H9 (cell line): ENCODE measurements around the gene KLRC3. TPM values are rescaled to one million over a fixed set of nuclear protein-coding genes. Genes with fewer than 3 reads are reported as not detected.

Experiments
- DNase-seq: peaks from one replicate; pipeline ENCODE4 v3.0.0-alpha.2; 2017
- H2AFZ ChIP-seq: one replicate; pipeline ENCODE4 v1.6.1; 2013; ENCODE audit warnings: mild to moderate bottlenecking, low read length, control low read depth, moderate library complexity
- H2AK5ac ChIP-seq: 2 replicates; pipeline ENCODE4 v1.6.1; 2013; ENCODE audit warnings: low read length, control low read depth, mixed read lengths; ENCODE audit not compliant: insufficient read length
- H2BK120ac ChIP-seq: one replicate; pipeline ENCODE4 v1.6.1; 2013; ENCODE audit warnings: low read depth, mild to moderate bottlenecking, low read length, control low read depth, inconsistent platforms; ENCODE audit not compliant: poor library complexity, severe bottlenecking
- H2BK12ac ChIP-seq: 2 replicates; pipeline ENCODE4 v1.6.1; 2013; ENCODE audit warnings: low read length, control low read depth, mixed read lengths, low read depth; ENCODE audit not compliant: insufficient read length
- H2BK15ac ChIP-seq: 2 replicates; pipeline ENCODE4 v1.6.1; 2013; ENCODE audit warnings: low read depth, low read length, control low read depth
- H2BK20ac ChIP-seq: one replicate; pipeline ENCODE4 v1.6.1; 2013; ENCODE audit warnings: low read depth, mild to moderate bottlenecking, low read length, control low read depth, inconsistent platforms; ENCODE audit not compliant: poor library complexity, severe bottlenecking
- H2BK5ac ChIP-seq: 2 replicates; pipeline ENCODE4 v1.6.1; 2013; ENCODE audit warnings: low read length, control low read depth, mixed read lengths; ENCODE audit not compliant: insufficient read length
- H3K14ac ChIP-seq: 2 replicates; pipeline ENCODE4 v1.6.1; 2013; ENCODE audit warnings: low read length, control low read depth; ENCODE audit not compliant: insufficient read depth
- H3K18ac ChIP-seq: 2 replicates; pipeline ENCODE4 v1.6.1; 2013; ENCODE audit warnings: low read depth, mild to moderate bottlenecking, mixed read lengths, low read length, control low read depth; ENCODE audit not compliant: insufficient read length
- H3K23ac ChIP-seq: 2 replicates; pipeline ENCODE4 v1.6.1; 2013; ENCODE audit warnings: low read length, control low read depth, mixed read lengths, low read depth; ENCODE audit not compliant: insufficient read length
- H3K23me2 ChIP-seq: 2 replicates; pipeline ENCODE4 v1.6.1; 2013; ENCODE audit warnings: low read depth, mild to moderate bottlenecking, mixed read lengths, low read length, control low read depth; ENCODE audit not compliant: insufficient read length, poor library complexity, severe bottlenecking
- H3K27ac ChIP-seq: 2 replicates; pipeline ENCODE4 v1.5.1; 2013; ENCODE audit warnings: low read length, control low read depth, mixed read lengths, low read depth; ENCODE audit not compliant: insufficient read length
- H3K27me3 ChIP-seq: 2 replicates; pipeline ENCODE4 v1.6.1; 2013; ENCODE audit warnings: low read length, control low read depth, inconsistent platforms; ENCODE audit not compliant: insufficient read depth
- H3K4ac ChIP-seq: 2 replicates; pipeline ENCODE4 v1.6.1; 2013; ENCODE audit warnings: low read depth, mild to moderate bottlenecking, control low read depth, inconsistent platforms, low read length, moderate library complexity
- H3K4me1 ChIP-seq: 2 replicates; pipeline ENCODE4 v1.6.1; 2013; ENCODE audit warnings: low read length, control low read depth, inconsistent platforms; ENCODE audit not compliant: insufficient read depth
- H3K4me2 ChIP-seq: 2 replicates; pipeline ENCODE4 v1.6.1; 2013; ENCODE audit warnings: low read length, control low read depth, mixed read lengths; ENCODE audit not compliant: insufficient read length, insufficient read depth
- H3K56ac ChIP-seq: 2 replicates; pipeline ENCODE4 v1.6.1; 2013; ENCODE audit warnings: low read depth, mild to moderate bottlenecking, mixed read lengths, low read length, control low read depth; ENCODE audit not compliant: insufficient read length
- H3K79me1 ChIP-seq: 2 replicates; pipeline ENCODE4 v1.6.1; 2013; ENCODE audit warnings: low read depth, mild to moderate bottlenecking, moderate library complexity, low read length, control low read depth, inconsistent platforms; ENCODE audit not compliant: insufficient read depth, poor library complexity, severe bottlenecking
- H3K79me2 ChIP-seq: 2 replicates; pipeline ENCODE4 v1.6.1; 2013; ENCODE audit warnings: low read length, control low read depth, inconsistent platforms; ENCODE audit not compliant: insufficient read depth
- H3K9ac ChIP-seq: 2 replicates; pipeline ENCODE4 v1.6.1; 2013; ENCODE audit warnings: low read length, control low read depth, mixed read lengths; ENCODE audit not compliant: insufficient read length; ENCODE audit errors: extremely low read depth
- H3K9me3 ChIP-seq: one replicate; pipeline ENCODE4 v1.6.1; 2013; ENCODE audit warnings: low read depth, low read length, inconsistent platforms; ENCODE audit not compliant: control insufficient read depth
- H3T11ph ChIP-seq: one replicate; pipeline ENCODE4 v1.6.1; 2013; ENCODE audit warnings: mild to moderate bottlenecking, low read length, control low read depth, inconsistent platforms
- H4K20me1 ChIP-seq: one replicate; pipeline ENCODE4 v1.6.1; 2013; ENCODE audit not compliant: control insufficient read depth, insufficient read length, insufficient read depth
- H4K5ac ChIP-seq: 2 replicates; pipeline ENCODE4 v1.6.1; 2013; ENCODE audit warnings: low read depth, mild to moderate bottlenecking, mixed read lengths, low read length, control low read depth; ENCODE audit not compliant: insufficient read length
- H4K8ac ChIP-seq: replicated peaks from 2 replicates; pipeline ENCODE4 v1.6.1; 2013; ENCODE audit warnings: low read length, control low read depth, mixed read lengths, low read depth; ENCODE audit not compliant: insufficient read length
- H4K91ac ChIP-seq: 2 replicates; pipeline ENCODE4 v1.6.1; 2013; ENCODE audit warnings: low read depth, mild to moderate bottlenecking, moderate library complexity, mixed read lengths, low read length, control low read depth; ENCODE audit not compliant: insufficient read length
- H3K27ac Mint-ChIP-seq, 3 experiments: 2 replicates in 2 of 3; 3 replicates in 1 of 3; pipeline ENCODE4 v1.8.0; 2020 to 2021; ENCODE audit warnings: mixed read lengths in 3 of 3, mild to moderate bottlenecking in 1 of 3, moderate library complexity in 1 of 3
- H3K27me3 Mint-ChIP-seq: 2 replicates; pipeline ENCODE4 v1.8.0; 2021; ENCODE audit warnings: low read depth, mild to moderate bottlenecking, moderate library complexity, mixed read lengths
- H3K36me3 Mint-ChIP-seq, 3 experiments: 2 replicates in 2 of 3; 3 replicates in 1 of 3; pipeline ENCODE4 v1.8.0; 2020 to 2021; ENCODE audit warnings: low read depth in 3 of 3, mixed read lengths in 3 of 3; ENCODE audit not compliant: insufficient read depth in 1 of 3
- H3K4me1 Mint-ChIP-seq, 2 experiments: 2 replicates each; pipeline ENCODE4 v1.8.0; 2020; ENCODE audit warnings: mixed read lengths in 2 of 2
- H3K4me3 Mint-ChIP-seq, 2 experiments: 2 replicates in 1 of 2; 3 replicates in 1 of 2; pipeline ENCODE4 v1.8.0; 2020 to 2021; ENCODE audit warnings: mild to moderate bottlenecking in 2 of 2, mixed read lengths in 2 of 2, moderate library complexity in 1 of 2
- H3K9me3 Mint-ChIP-seq, 2 experiments: 2 replicates in 1 of 2; 3 replicates in 1 of 2; pipeline ENCODE4 v1.8.0; 2020; ENCODE audit warnings: mild to moderate bottlenecking in 2 of 2, mixed read lengths in 2 of 2, moderate library complexity in 1 of 2
- CTCF ChIP-seq: fragments of 200-600 bp; sonication (generic); conservative IDR thresholded peaks from 3 replicates; pipeline ENCODE4 v1.8.0; 2021; ENCODE audit warnings: antibody characterized with exemption, mild to moderate bottlenecking
- total RNA-seq: library from RNA; stranded (reverse); gene quantifications from 2 replicates; pipeline ENCODE4 v1.2.1, GENCODE V29; 2021

KLRC3 gene
- total RNA-seq, 1 experiment from 2014 or later, result not detected

DNA sequence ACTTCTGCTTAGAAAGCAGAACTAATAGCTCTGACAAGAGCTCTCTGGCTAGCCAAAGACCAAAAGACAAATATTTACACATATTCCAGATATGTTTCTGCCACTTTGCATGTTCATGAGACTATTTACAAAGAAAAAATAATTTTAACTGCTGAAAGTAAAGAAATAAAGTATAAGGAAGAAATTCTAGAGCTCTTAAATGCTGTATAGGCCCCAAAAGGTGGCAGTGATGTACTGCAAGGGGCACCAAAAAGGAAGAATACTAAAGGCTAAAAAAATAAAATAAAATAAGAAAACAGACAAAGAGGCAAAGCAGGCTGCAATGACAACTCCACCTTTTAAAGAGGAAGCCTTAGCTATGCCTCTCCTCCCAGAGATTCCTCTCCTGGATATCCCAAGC lies 53.5 kb downstream of the KLRC3 start:
- Histone ChIP-seq H3K4me2 (no peak overlapping the region), H3K4ac (no peak overlapping the region), H4K8ac (no peak overlapping the region), H2BK120ac (no peak overlapping the region), H2BK20ac (no peak overlapping the region), H4K20me1 (no peaks in the 10 kb centered on the region), H3K18ac (no peak overlapping the region), H3K27me3 (no peaks in the 10 kb centered on the region), H2BK15ac (no peak overlapping the region), H2AK5ac (no peak overlapping the region), H3K23ac (no peak overlapping the region), H4K5ac (no peak overlapping the region), H2BK12ac (no peak overlapping the region), H2AFZ (no peak overlapping the region), H4K91ac (no peak overlapping the region), H3K9me3 (no peaks in the 10 kb centered on the region), H3T11ph (no peak overlapping the region), H3K23me2 (peaks cover 12% of the 10 kb centered on the region), H2BK5ac (no peak overlapping the region), H3K79me1 (no peaks in the 10 kb centered on the region), H3K4me1 (peaks cover 20% of the 10 kb centered on the region; the same call in 1 of the 2 replicates), H3K9ac (no peak overlapping the region), H3K79me2 (no peaks in the 10 kb centered on the region), H3K56ac (no peak overlapping the region), H3K14ac (no peak overlapping the region), H3K27ac (no peak overlapping the region)
- Mint-ChIP-seq H3K27ac (no peak overlapping the region), H3K4me1 (peaks cover 22 to 32% of the 10 kb centered on the region in 2 experiments), H3K27me3 (no peaks in the 10 kb centered on the region), H3K36me3 (peaks cover 0 to 8% (median 5%) of the 10 kb centered on the region in 3 experiments; a peak in 4 of 7 replicates), H3K4me3 (no peak overlapping the region), H3K9me3 (peaks cover 4 to 7% of the 10 kb centered on the region in 2 experiments; a peak in 3 of 5 replicates)
- DNase-seq, result no peak
- peak; percentile 48 for TF ChIP-seq CTCF
